Smooth muscle cell (in vitro differentiated cells): ENCODE measurements around the gene EPC2. TPM values are rescaled to one million over a fixed set of nuclear protein-coding genes. Genes with fewer than 3 reads are reported as not detected.

Experiments
- DNase-seq: peaks from one replicate; lab custom pipeline; 2025; ENCODE audit not compliant: unreplicated experiment; lab: John Stamatoyannopoulos, UW
- H2AFZ ChIP-seq: fragments of 200-600 bp; sonication (generic); 2 replicates; pipeline ENCODE4 v1.6.0; 2016; ENCODE audit warnings: antibody characterized with exemption, low read depth, mild to moderate bottlenecking
- H3F3A ChIP-seq: fragments of 200-600 bp; sonication (generic); 2 replicates; pipeline ENCODE4 v1.6.0; 2017; ENCODE audit warnings: antibody characterized with exemption, low read depth
- H3K27ac ChIP-seq: fragments of 200-600 bp; sonication (generic); 2 replicates; pipeline ENCODE4 v1.5.1; 2016; ENCODE audit warnings: low read depth, mild to moderate bottlenecking
- H3K27me3 ChIP-seq: fragments of 200-600 bp; sonication (generic); 2 replicates; pipeline ENCODE4 v1.6.1; 2016; ENCODE audit warnings: low read depth, mild to moderate bottlenecking
- H3K36me3 ChIP-seq: fragments of 200-600 bp; sonication (generic); 2 replicates; pipeline ENCODE4 v1.5.1; 2016; ENCODE audit warnings: low read depth
- H3K4me1 ChIP-seq: fragments of 200-600 bp; sonication (generic); 2 replicates; pipeline ENCODE4 v1.5.1; 2016; ENCODE audit warnings: low read depth
- H3K4me2 ChIP-seq: fragments of 200-600 bp; sonication (generic); 2 replicates; pipeline ENCODE4 v1.6.0; 2016; ENCODE audit warnings: mild to moderate bottlenecking
- H3K4me3 ChIP-seq: fragments of 200-600 bp; sonication (generic); 2 replicates; pipeline ENCODE4 v1.5.1; 2016; ENCODE audit warnings: mild to moderate bottlenecking
- H3K79me2 ChIP-seq: fragments of 200-600 bp; sonication (generic); 2 replicates; pipeline ENCODE4 v1.6.0; 2016; ENCODE audit warnings: low read depth, mild to moderate bottlenecking
- H3K9ac ChIP-seq: fragments of 200-600 bp; sonication (generic); 2 replicates; pipeline ENCODE4 v1.6.0; 2016; ENCODE audit warnings: low read depth
- H3K9me3 ChIP-seq: fragments of 200-600 bp; sonication (generic); replicated peaks from 2 replicates; pipeline ENCODE4 v1.5.1; 2016; ENCODE audit warnings: low read depth
- H4K20me1 ChIP-seq: fragments of 200-600 bp; sonication (generic); 2 replicates; pipeline ENCODE4 v1.6.0; 2016; ENCODE audit warnings: low read depth
- WGBS: methylation state at CpG from one replicate; pipeline ENCODE4 v1.1.7; 2016; ENCODE audit warnings: low lambda C conversion rate; 5-methylcytosine and 5-hydroxymethylcytosine counted together
- polyA plus RNA-seq: library from polyadenylated mRNA; unstranded; fragments of >200 nt; fragmentation: Nextera tagmentation; extraction: Ambion mirVana; gene quantifications from 2 replicates; pipeline ENCODE4 v1.2.1, GENCODE V29; 2016
- total RNA-seq: library from RNA; depleted of rRNA; stranded (reverse); fragments of >200 nt; gene quantifications from 2 replicates; pipeline ENCODE4 v1.2.3, GENCODE V29; 2014
- TF ChIP-seq, protein P1 (sequence below): fragments of 200-600 bp; sonication (generic); IDR thresholded peaks from 2 replicates; pipeline ENCODE4 v1.5.1; 2017; ENCODE audit warnings: borderline replicate concordance, mild to moderate bottlenecking, antibody characterized with exemption; ENCODE audit not compliant: insufficient read depth, poor library complexity, severe bottlenecking

Gene EPC2
- total and polyA plus RNA-seq, 2 experiments from 2014 or later, result 2.7 to 26.7 TPM

DNA sequence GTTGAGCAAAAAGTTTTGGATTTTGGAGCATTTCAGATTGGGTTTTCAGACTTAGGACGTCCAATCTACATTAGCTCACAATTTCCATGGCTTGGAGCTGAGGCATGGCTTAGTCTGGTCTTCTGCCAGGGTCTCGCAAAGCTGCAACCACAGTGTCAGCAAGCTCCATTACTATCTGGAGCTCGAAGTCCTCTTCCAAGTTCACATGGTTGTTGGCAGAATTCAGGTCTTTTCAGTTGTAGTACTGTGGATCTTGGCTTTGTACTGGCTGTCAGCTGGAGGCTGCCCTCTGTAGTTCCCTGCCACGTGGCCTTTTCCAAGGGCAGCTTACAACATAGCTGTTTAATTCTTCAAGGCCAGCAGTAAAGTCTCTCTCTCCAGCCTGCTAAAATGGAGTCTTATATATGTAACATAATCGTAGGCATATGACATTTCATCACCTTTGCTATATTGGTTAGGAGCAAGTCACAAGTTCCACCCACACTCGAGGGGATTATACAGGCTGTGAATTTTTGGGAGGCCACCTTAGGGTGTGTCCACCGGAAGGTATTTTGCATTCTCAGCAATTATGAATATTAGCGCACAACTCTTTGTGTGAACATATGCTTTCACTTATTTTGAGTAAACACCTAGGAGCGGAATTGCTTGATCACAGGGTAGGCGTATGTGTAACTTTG lies 41.5 kb upstream of the EPC2 start:
- H3K9me3 ChIP-seq, result no peaks in the 10 kb centered on the region
- H3K79me2 ChIP-seq, result no peaks in the 10 kb centered on the region
- no peaks in the 10 kb centered on the region for H4K20me1 ChIP-seq
- H3K4me2 ChIP-seq, result no peak overlapping the region
- H3K36me3 ChIP-seq, result no peaks in the 10 kb centered on the region
- H3K4me1 ChIP-seq, result no peaks in the 10 kb centered on the region
- TF ChIP-seq, protein P1, sequence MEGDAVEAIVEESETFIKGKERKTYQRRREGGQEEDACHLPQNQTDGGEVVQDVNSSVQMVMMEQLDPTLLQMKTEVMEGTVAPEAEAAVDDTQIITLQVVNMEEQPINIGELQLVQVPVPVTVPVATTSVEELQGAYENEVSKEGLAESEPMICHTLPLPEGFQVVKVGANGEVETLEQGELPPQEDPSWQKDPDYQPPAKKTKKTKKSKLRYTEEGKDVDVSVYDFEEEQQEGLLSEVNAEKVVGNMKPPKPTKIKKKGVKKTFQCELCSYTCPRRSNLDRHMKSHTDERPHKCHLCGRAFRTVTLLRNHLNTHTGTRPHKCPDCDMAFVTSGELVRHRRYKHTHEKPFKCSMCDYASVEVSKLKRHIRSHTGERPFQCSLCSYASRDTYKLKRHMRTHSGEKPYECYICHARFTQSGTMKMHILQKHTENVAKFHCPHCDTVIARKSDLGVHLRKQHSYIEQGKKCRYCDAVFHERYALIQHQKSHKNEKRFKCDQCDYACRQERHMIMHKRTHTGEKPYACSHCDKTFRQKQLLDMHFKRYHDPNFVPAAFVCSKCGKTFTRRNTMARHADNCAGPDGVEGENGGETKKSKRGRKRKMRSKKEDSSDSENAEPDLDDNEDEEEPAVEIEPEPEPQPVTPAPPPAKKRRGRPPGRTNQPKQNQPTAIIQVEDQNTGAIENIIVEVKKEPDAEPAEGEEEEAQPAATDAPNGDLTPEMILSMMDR, result no peak
- DNase-seq, result no peak
- no peak overlapping the region for H3K9ac ChIP-seq
- no peak overlapping the region for H2AFZ ChIP-seq
- H3K27ac ChIP-seq, result no peak overlapping the region
- no peaks in the 10 kb centered on the region for H3F3A ChIP-seq
- no peak overlapping the region for H3K4me3 ChIP-seq
- 94% methylated on average over 10 of the region's 10 CpGs for WGBS
- no peaks in the 10 kb centered on the region for H3K27me3 ChIP-seq

DNA sequence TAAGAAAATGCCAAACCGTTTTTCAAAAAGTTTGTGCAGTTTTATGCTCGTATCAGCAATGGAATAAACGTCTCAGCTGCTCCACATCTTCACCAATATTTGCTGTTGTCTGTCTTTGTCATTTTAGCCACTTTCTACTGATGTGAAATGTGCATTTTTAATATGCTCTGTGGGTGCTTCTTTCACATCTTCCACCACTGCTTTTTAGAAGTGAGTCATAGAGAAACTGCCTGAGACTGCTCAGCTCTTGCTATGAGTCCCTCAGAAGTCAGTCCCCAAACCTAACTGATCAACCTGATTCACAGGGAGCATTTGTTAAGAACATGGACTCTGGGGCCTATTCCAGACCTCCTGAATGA lies 41.0 kb upstream of the EPC2 start:
- no peaks in the 10 kb centered on the region for H4K20me1 ChIP-seq
- no peaks in the 10 kb centered on the region for H3K9me3 ChIP-seq
- H3K27me3 ChIP-seq, result no peaks in the 10 kb centered on the region
- no peaks in the 10 kb centered on the region for H3K4me1 ChIP-seq
- H3K4me2 ChIP-seq, result no peak overlapping the region
- TF ChIP-seq, protein P1, result no peak
- H3K9ac ChIP-seq, result no peak overlapping the region
- no peak for DNase-seq
- no peak overlapping the region for H2AFZ ChIP-seq
- WGBS, result 88% methylated on average over 3 of the region's 3 CpGs
- H3K27ac ChIP-seq, result no peak overlapping the region
- no peak overlapping the region for H3K4me3 ChIP-seq
- H3K79me2 ChIP-seq, result no peaks in the 10 kb centered on the region
- H3K36me3 ChIP-seq, result no peaks in the 10 kb centered on the region
- no peaks in the 10 kb centered on the region for H3F3A ChIP-seq

DNA sequence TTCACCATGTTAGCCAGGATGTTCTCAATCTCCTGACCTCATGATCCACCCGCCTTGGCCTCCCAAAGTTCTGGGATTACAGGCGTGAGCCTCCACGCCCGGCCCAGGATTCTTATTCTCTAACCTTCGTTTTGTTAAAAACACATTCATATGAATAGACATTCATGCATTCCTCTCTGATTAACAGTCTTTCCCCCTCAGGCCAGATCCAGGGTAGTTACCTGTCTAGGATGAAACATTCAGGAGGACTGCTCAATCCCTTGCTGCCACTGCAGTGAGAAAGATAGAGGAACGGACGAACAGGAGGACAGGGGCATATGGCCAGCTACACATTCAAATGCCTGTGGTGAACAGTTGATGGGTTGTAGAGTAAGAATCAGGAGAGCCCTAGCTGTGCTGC lies 39.6 kb upstream of the EPC2 start:
- H3K4me2 ChIP-seq, result no peak overlapping the region
- H3K4me3 ChIP-seq, result no peak overlapping the region
- no peak overlapping the region for H3K27ac ChIP-seq
- no peaks in the 10 kb centered on the region for H4K20me1 ChIP-seq
- H3K9me3 ChIP-seq, result no peaks in the 10 kb centered on the region
- TF ChIP-seq, protein P1, result no peak
- H3F3A ChIP-seq, result no peaks in the 10 kb centered on the region
- no peak for DNase-seq
- no peaks in the 10 kb centered on the region for H3K36me3 ChIP-seq
- H3K4me1 ChIP-seq, result no peaks in the 10 kb centered on the region
- no peaks in the 10 kb centered on the region for H3K27me3 ChIP-seq
- H2AFZ ChIP-seq, result no peak overlapping the region
- 68% methylated on average over 7 of the region's 7 CpGs for WGBS
- H3K79me2 ChIP-seq, result no peaks in the 10 kb centered on the region
- H3K9ac ChIP-seq, result no peak overlapping the region

DNA sequence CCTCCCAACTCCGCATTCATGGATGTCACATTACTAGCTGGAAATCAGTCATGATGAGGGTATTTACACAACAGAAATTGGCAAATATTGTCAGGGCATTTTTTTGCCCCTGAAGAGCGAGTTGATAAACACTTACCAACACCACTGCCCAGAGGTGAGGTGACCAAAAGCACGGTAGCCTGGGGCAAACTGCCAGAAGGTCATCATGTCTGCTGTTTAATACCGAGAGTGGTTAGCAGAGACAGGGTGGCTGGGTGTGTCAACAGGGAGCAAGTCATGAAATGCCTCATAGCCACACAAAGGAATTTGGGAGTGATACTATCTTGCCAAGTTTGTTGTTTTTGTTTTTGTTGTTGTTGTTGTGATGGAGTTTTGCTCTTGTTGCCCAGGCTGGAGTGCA lies 37.0 kb upstream of the EPC2 start:
- 72% methylated on average over 4 of the region's 4 CpGs for WGBS
- no peak overlapping the region for H2AFZ ChIP-seq
- H3K4me3 ChIP-seq, result no peak overlapping the region
- H3K79me2 ChIP-seq, result no peaks in the 10 kb centered on the region
- H3K27ac ChIP-seq, result no peak overlapping the region
- no peaks in the 10 kb centered on the region for H3F3A ChIP-seq
- DNase-seq, result no peak
- TF ChIP-seq, protein P1, result no peak
- H3K4me2 ChIP-seq, result no peak overlapping the region
- no peaks in the 10 kb centered on the region for H3K9me3 ChIP-seq
- H4K20me1 ChIP-seq, result no peaks in the 10 kb centered on the region
- H3K4me1 ChIP-seq, result no peaks in the 10 kb centered on the region
- no peaks in the 10 kb centered on the region for H3K36me3 ChIP-seq
- H3K9ac ChIP-seq, result no peak overlapping the region
- no peaks in the 10 kb centered on the region for H3K27me3 ChIP-seq
